HG02970 (cell line): ENCODE results near the gene TTC19.
"Not testable (repeated sequence)": the region's sequence is repeated elsewhere in the genome, so short reads cannot be mapped to it uniquely, and the experiment has no call there.

Experiments
- ATAC-seq: cut with Tn5 transposase; IDR thresholded peaks from one replicate; pipeline ENCODE4 v1.9.1; 2021; ENCODE audit warnings: mild to moderate bottlenecking, moderate library complexity, moderate number of reproducible peaks; ENCODE audit not compliant: unreplicated experiment, low FRiP score

Gene TTC19

DNA sequence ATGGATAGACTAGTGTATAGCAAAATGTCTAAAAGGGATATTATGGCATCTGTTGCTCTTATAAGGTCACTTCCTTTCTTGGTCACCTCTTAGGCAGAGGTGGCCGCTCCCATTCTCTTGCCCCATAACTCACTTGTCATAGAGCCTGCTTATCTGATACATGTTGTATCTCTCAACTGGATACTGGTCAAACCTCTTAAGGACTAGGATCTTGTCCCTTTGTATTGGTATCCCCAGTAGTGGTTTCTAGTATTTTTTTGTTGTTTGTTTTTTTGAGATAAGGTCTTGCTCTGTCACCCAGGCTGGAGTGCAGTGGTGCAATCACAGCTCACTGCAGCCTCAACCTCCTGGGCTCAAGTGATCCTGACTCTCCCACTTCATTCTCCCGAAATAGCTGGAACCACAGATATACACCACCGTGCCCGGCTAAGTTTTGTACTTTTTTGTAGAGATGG lies 27.1 kb upstream of the TTC19 start:
- no peak for ATAC-seq

DNA sequence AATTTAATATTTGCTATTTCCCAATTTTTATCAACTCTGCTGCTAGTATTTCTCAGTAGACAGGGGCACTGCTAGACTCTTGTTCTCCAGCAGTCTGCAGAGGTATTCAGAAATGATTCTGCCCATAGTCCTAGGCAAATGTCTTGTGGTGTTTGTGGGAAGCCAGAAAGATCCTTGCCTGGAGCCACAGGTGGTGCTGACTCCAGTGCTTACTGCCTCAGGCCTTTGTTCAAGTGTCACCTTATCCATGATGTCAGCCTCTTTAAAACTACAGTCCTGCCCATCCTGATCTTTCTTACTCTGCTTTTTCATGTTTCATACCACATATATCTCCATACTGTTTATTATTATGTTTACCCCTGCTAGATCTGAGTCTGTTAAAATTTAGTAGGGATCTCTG lies 26.6 kb upstream of the TTC19 start:
- ATAC-seq = no peak

GRCh38 chr17:15973834-15974233 lies 25.8 kb upstream of the TTC19 start:
- no peak for ATAC-seq

DNA sequence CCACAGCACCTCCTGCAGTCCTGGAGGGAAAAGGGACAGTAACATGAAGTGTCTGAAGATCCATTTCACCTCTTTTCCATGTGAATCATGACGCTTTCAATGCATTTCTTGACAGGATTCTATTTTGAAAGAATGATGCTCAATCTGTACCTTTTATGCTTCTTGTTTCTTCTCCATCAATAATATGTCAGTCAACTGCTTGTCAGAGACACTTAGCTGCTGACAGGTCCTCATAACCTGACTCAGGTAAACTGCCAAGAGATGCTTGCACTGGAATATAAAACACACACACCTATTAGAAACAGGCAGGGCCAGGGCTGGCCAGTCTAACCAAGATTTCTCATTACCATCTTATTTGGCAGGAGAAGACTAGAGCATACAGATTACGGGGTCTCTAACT lies 21.7 kb upstream of the TTC19 start:
- ATAC-seq = no peak

GRCh38 chr17:15978606-15979005 lies 21.0 kb upstream of the TTC19 start:
- ATAC-seq = no peak

GRCh38 chr17:15979013-15979412 lies 20.6 kb upstream of the TTC19 start:
- ATAC-seq = not testable (repeated sequence)

DNA sequence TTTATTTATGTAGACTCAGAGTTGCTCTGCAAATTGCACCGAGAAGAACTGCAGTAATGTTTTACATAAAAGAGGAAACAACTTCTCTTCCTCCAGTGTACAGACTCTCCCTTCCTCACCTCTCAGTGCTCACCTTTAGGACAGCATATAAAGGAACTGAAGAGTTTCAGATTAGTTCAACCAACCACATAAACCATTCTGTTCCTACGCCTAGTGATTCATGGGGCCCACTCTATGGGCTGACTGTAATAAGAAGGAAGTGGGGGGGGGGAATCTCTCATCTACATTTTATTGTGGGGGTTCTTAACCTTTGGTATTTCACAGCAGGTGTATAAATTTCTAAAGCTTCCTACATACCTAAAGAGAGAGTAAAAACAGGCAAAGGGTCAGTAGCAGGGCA lies 18.4 kb upstream of the TTC19 start:
- ATAC-seq = no peak

DNA sequence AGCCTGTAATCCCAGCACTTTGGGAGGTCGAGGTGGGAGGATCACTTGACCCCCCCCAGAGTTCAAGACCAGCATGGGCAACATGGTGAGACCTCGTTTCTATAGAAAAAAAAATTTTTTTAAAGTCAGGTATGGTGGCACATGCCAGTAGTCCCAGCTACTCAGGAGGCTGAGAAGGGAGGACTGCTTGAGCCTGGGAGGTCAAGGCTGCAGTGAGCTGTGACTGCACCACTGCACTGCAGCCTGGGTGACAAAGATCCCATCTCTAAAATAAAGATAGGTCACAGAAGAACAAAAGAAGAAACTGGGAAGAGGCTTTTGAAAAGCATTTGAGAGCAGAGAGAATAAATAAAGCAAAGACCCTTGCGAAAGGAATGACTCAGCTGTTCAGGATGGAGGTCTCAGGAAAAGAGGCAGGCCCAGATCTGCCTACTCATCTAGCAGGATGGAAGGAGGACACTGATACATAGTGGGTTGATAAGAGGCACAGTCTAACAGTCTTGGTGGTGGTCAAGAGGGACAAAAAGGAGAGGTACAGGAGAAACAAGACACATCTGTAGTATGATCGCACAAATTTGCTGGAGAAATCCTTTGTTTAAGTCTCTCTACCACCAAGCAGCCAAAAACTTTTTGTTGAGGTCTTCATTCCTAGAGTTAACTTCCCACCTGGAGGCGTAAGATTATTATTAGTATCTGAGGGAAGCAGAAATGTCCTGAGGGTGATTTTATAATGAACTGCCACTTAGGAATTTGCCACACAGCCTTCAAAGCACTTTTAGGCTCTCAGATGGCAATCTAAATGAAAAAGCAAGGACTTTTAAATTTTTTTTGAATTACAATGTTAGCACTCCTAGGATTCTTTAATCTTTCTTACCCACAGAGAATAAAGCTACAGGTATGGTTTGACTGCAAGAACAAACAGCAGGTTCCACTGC lies 17.7 kb upstream of the TTC19 start:
- ATAC-seq = no peak

DNA sequence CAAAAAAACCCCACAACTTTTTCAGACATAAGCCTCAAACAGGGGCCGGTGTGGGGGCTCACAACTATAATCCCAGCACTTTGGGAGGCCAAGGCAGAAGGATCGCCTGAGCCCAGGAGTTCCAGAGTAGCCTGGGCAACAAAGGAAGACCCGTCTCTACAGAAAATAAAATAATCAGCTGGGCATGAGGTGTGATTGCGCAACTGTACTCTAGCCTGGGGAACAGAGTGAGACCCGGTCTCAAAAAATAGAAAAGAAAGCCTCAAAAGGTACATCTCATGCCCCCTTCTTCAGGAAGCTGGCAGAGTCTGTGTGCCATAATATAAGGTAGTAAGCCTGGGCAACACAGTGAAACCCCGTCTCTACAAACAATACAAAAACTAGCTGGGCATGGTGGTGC lies 3.3 kb upstream of the TTC19 start:
- ATAC-seq = no peak

GRCh38 chr17:15998031-15998562 lies 1.5 kb upstream of the TTC19 start:
- ATAC-seq = no peak

DNA sequence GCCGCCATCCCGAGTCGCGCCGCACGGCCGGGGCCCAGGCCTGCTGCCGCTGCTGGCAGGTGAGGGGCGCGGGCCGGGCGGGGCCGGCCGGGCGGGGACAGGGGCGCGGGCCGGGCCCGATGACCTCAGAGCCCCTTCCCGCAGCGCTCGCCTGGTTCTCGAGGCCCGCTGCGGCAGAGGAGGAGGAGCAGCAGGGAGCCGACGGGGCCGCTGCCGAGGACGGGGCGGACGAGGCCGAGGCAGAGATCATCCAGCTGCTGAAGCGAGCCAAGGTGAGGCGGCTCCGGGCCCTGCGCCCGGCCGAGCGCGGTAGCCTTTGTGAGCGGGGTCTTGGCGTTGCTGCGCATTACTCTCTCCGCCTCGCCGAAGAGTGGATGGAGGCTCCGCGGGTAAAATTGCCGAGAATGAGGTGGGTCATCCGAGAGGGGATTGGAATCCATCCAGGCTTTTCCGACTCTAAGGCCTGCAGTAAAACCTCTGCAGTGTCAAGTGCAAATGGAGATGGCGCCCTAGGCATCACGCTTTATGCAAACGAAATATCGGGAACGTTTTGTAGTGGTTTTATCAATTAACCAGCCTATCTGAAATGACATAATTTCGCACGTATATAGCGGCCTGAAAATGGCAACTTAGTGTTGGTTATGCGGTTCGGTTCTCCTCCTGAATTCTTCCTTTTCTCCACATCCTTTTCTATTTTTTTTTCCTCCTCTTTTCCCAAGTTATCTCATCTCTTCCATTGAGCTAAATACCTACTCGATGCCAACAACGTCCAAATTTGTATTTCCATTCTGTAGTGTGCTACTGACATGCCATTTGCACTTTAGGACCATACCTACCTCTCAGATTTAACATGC lies 577 bp downstream of the TTC19 start:
- peak; percentile 26 for ATAC-seq

GRCh38 chr17:16001226-16001897 lies 1.7 kb downstream of the TTC19 start:
- ATAC-seq = no peak

- ATAC-seq = no peak
Observed at GRCh38 chr17:16002708-16003260, 3.2 kb downstream of the TTC19 start.

- no peak for ATAC-seq
Observed at GRCh38 chr17:16003841-16004240, 4.2 kb downstream of the TTC19 start.

GRCh38 chr17:16005636-16006035 lies 6.0 kb downstream of the TTC19 start:
- ATAC-seq = no peak

DNA sequence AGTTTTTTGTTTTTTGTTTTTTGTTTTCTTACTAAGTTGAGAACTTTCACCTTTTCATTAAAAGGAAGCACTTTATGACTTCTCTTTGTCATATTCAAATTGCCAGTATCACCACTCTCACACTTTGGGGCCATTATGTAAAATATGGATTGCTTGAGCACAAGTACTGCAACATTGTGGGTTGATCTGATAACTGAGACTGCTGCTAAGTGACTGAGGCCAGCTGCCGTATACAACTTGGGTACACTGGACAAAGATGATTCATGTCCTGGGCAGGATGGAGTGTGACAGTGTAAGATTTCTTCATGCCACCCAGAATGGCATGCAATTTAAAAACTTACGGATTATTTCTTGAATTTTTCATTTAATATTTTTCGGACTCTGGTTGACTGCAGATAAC lies 7.8 kb downstream of the TTC19 start:
- ATAC-seq = no peak

DNA sequence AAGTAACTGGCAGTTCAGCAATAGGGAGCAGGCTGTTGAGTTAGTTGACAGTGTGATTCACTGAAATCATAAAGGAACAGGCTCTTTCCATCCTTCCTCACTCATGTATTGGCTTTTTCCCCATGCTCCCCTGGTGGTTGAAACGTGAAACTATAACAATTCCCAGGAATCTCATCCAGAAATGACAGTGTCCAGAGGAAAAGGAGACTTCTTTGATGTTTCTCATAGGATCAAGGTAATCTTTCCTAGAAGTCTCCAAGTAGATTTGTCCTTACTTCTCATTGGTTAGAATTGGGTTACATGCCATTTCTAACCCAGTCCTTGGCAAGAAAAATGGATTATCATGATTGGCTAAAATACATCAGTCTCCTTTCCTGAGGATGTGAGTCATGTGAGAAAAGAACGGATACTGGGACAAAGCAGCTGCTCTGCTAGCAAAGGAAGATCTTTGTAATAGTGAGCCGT lies 14.4 kb downstream of the TTC19 start:
- no peak for ATAC-seq

- no peak for ATAC-seq
Observed at GRCh38 chr17:16019347-16019746, 19.7 kb downstream of the TTC19 start.

GRCh38 chr17:16023881-16024280 lies 24.3 kb downstream of the TTC19 start:
- no peak for ATAC-seq

DNA sequence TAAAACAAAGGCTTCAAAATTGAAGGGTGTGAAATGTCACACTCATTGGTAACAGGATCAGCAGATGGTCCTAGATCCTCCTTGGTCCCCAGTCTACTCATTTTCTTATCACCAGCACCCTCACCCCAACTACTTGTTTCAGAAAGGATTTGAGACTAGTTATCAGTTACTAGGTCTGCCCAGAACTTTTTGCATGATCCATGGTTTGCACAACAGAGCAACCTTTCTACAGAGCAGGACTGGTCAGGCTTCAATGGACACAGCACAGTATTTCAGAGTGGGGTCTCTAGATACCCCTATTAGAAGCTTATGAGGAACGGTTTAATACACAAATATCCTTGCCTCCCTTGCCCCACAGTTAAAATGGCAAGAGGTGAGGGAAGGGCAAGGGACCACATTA lies 25.6 kb downstream of the TTC19 start:
- ATAC-seq = no peak
